HG02642 (cell line): ENCODE results near the gene NCBP3.
A peak's percentile ranks its signal among the peaks of the same experiment; 100 is the strongest.

Source experiments
- ATAC-seq: cut with Tn5 transposase; IDR thresholded peaks from one replicate; pipeline ENCODE4 v1.9.1; 2021; ENCODE audit warnings: mild to moderate bottlenecking; ENCODE audit not compliant: unreplicated experiment, poor library complexity

Gene NCBP3

DNA sequence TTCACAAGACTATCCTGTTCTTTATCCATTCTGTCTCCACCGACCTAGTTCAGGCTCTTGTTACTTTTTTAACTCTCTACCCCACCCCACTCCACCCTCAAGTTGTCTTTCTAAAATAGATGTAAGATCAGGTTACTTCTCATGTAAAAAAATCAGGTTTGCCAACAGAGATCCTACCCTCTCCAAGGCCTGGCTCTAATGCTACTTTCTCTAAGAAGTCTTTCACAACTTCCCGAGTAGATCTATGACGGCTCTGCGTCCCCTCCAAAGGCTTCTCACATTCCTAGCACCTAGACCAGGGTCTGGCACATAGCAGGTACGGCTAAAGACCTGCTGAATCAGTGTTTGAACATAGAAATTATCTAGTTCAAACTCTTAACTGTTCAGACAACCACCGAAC, 30.9 kb downstream of the NCBP3 start:
- no peak for ATAC-seq

DNA sequence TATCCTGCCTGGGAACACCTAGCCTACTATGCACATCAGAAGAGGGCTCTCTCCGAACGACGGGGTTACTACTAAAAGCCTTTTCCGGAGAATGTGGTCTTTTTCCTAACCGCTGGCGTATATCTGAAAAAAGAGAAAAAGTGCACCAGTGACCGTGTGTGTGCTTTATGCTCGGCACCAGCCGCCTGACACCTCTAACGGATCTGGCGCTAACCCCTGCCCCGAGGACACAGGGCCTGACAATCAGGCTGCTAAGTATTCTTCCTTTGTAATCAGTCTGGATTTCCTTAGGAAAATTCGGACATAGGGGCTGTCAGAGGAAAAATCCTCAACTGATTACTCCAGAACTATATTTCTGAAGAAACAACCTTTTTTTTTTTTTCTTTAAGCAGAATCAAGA, 31.7 kb downstream of the NCBP3 start:
- no peak for ATAC-seq

DNA sequence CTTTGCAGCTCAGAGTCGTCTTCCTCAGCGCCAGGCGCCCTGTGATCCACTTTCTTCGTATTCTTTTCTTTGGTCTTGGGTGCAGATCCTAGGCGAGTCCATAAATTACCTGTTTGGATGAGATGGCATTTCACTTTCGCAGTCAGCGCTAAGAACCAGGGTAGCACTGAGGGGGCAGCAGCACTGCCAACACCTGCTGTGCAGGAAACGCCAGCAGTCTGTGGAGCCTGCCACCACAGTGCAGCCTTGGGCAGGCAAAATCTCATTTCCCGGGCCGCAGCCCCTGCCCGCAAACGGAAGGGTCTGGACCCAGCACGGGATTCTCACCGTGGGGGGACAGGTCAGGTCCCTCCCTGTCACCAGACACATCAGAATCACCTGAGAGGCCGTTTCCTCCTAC, 32.9 kb downstream of the NCBP3 start:
- no peak for ATAC-seq

DNA sequence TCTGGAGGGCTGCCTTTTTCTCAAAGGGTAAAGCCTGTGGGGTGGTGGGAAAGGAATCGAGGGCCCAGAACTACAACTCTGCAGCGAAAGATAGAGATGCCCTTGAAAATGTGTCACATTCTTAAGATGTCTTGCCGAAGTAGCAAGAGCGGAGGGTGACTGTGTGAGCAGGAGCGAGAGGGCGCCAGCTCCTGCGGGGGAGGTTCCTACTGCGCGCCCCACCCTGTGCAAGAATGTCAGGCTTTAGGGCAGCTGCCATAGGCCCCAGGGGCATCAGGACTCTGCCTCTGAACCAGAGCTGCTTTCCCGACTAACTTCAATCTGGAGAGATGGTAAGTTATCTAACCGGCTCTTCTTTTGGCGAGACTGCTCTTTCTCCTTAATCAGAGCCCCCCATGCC, 33.3 kb downstream of the NCBP3 start:
- no peak for ATAC-seq

DNA sequence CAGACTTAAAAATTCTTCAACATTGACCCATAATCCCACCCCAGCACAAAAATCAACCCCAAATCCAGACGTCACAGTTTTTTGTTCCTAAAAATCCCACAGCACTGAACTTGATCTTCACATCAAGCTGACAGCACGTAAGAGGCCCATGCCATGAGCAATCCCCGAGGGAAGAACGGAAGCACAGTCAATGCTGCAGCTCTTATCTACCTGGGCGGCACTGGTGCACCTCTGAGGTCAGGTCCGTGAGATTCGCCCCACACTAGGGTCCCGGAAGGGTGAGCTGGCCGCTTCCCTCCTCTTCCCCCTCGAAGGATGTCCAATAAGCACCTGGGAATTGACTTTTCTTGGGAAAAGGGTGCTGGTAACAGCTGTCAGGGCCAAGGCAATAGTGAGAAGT, 33.8 kb downstream of the NCBP3 start:
- ATAC-seq = no peak

DNA sequence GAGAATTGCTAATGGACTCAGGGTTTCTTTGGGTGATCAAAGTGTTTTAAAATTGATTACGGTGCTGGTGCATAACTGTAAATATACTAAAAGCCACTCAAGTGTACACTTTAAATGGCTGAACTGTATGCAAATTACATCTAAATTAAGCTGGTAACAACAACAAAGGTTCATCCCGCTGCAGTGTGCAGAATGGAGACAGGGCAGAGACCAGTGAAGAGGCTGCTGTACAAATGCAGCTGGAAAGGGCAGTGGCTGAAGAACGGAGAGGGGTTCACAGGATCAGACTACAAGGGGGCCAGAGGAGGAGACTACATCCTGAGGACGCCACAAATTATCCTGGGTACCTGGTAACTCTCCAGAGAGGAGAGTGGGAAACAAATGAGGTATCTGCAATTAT, 36.0 kb downstream of the NCBP3 start:
- no peak for ATAC-seq

DNA sequence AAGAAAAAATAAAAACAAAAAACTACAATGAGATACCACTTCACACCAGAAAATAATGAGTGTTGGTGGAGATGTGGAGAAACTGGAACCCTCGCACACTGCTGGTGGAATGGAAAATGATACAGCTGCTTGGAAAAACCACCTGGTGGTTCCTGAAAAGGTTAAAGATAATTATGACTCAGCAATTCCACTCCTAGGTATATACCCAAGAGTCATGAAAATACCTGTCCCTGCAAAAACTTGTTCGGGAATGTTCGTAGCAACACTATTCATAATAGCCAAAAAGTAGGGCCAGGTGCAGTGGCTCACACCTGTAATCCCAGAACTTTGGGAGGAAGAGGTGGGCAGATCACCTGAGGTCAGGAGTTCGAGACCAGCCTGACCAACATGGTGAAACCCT, 36.9 kb downstream of the NCBP3 start:
- ATAC-seq = no peak

DNA sequence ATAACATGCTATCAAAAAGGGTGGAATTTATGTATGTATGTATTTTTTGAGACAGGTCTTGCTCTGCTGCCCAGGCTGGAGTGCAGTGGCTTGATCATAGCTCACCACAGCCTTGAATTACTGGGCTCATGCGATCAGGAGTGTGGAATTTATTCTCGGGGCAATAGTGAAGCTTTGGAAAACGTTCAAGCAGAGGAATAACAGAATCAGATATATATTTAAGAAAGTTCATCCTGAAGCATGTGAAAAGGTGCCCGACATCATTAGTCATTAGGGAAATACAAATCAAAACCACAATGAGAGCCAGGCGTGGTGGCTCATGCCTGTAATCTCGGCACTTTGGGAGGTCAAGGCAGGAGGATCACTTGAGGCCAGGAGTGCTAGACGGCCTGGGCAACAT, 37.3 kb downstream of the NCBP3 start:
- ATAC-seq = no peak

DNA sequence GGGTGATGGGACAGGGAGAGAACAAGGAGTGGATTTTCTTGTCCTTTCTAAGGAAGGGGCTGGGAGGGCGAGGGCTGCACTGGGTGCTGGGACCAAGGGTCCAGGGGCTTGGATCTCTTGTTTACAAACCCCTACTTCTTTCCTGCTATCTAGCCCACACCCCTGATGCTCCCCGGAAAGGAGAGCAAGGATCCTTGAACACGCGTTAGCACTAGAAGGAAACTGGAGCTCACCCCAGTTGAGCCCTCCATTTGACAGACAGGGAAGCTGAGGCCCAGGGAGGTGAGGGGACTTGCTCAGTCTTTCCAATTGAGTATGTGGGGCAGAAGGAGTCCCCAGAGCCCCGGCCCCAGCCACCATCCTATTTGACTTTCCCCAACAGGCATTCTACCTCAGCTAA, 40.5 kb downstream of the NCBP3 start:
- ATAC-seq = no peak

DNA sequence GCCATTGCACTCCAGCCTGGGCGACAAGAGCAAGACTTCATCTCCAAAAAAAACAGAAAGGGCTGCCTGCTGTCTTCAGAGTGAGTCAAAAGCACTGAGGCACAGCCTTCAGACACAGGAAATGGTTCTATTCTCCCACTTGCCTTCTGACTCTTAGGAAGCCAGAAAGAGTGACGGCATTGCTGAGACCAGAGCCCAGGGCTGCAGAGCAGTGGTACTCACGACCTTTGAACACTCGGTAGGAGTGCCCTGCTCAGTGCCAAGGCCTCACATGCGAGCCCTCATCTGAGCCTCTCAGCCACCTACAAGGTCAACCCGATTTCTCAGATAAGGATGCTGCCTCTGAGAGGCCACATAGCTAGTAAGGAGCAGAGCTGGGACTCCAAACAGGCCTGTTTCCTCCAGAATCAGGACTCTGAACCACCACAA, 41.5 kb downstream of the NCBP3 start:
- peak; percentile 64 for ATAC-seq

DNA sequence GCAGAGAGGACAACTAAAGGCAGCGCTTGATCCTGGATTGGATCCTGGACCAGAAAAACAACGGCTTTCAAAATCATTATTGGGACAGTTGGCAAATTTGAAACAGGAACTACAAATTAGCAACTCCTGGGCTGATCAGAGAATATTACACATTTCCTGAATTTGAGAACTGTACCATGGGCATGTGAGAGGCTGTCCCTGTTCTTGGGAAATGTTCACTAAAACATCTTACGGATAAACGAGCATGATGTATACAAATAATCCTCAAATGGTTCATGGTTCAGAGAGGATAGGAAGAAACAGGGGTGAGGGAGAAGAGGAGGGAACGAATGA, 42.8 kb downstream of the NCBP3 start:
- no peak for ATAC-seq

DNA sequence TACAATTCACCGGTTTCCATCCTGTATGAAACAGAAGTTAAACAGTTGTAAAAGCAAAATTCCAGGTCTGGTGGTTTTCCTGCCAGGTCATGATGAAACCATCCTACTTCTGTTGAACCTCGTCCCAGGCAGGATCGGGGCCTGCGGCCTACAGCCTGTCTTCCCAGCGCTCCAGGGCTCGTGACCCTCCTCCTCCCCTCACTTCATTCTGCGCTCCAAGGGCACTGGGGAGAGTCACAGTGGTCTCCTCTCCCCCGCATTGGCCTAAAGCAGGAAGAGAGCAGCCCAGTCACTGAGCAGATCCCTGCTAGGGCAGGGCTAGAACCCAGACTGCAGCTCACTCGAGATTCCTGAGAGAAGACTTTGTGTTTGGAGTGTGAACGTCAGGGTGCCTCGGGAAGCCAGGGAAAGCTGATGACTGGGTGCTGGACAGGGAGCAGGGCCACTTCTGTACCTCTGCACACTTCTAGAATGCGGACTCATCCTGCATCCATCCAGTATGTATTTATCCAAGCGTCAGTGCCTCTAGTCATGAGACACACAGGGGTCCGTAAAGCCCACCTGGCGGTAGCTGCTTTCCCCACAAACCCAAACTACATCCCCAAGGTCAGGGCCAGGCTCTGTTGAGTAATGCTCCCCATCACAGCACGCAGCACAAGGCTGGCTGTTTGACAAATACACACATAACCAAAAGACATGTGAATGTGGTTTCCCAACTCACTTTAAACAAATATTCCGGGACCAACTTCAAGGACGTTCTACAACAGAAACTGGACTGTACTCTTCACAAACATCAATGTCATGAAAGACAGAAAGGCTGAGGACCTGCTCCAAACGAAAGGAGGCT, 43.4 kb downstream of the NCBP3 start:
- ATAC-seq = no peak

DNA sequence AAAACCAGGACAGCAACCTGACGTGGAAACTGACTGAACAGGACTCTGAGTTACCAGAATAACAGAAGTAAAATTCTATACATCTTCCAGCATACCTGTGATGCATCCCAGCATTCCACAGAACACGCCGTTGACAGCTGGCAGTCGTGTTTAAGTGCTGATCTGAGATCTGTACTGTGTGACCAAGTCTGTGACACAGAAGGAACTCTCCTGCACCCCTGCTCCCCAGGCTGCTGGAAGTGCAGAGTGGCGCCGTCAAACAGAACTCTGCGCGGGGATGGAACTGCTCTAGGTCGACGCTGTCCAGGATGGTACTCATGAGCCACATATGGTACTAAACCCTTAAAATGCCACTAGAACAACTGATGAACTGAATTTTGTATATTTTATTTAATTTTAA, 44.3 kb downstream of the NCBP3 start:
- no peak for ATAC-seq

DNA sequence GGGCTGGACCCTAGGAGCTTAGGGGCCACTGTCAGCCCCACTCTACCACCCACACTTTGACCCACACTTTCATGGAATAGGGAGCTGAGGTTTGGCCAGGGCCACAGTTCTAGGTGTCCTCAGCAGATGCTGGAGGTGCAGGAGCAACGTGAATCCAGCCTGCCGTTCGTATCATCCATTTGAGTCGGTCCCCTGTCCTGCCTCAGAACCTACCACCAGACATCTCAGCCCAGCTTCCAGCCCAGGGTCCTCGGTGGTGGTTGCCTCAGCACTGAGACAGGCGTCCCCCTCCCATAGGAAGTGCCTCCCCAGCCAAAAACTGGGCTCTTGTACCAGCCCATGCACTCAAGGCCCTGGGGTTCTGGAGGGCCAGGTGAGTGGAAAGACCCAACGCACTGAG, 44.7 kb downstream of the NCBP3 start:
- ATAC-seq = no peak

DNA sequence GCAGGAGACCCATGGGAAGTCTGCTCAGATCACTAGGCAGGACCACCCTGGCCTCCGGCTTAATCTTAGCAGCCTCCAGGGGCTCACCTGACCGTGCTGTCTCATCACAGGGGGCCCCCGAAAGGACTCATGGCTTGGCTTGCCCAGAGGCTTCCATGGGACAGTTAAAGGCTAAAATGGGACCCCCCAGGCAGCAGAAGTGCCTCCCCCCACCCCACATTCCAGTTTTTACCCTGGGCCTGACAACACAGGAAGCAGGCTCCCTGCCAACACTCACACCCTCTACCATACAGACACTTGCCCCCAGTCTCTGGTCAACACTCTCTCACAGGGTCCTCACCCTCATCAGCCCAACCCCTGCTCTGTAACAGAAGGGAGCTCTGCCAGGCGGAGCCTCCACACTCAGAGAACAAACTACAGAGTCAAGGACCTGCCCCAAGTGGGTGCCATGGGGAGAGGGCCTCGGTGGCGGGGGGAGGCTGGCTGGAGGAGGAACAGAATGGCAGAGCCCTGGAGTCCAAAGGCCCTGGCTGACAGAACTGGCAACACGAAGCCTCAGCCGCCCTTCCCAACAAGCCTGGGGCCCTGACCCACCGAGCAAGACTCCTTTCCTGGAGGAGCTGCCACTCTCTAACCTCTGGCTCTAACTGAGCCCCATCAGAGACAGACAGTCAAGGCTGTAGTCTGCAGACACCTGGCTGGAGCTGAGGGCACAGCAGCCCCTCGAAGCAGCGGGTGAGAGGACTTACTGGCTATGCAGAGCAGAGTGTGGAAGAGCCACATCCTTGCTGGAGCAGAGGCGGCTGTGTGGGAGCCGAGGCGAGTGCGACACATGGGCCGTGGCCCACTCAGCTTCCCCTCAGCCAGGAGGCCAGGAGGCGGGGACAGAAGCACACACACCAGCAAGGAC, 45.4 kb downstream of the NCBP3 start, which contains the start of gene ITGAE:
Gene ITGAE (minus strand): TSS at position 827 of the 910 bp plus-strand sequence. CDS start 44 bp downstream, at position 783.
- ATAC-seq = no peak

DNA sequence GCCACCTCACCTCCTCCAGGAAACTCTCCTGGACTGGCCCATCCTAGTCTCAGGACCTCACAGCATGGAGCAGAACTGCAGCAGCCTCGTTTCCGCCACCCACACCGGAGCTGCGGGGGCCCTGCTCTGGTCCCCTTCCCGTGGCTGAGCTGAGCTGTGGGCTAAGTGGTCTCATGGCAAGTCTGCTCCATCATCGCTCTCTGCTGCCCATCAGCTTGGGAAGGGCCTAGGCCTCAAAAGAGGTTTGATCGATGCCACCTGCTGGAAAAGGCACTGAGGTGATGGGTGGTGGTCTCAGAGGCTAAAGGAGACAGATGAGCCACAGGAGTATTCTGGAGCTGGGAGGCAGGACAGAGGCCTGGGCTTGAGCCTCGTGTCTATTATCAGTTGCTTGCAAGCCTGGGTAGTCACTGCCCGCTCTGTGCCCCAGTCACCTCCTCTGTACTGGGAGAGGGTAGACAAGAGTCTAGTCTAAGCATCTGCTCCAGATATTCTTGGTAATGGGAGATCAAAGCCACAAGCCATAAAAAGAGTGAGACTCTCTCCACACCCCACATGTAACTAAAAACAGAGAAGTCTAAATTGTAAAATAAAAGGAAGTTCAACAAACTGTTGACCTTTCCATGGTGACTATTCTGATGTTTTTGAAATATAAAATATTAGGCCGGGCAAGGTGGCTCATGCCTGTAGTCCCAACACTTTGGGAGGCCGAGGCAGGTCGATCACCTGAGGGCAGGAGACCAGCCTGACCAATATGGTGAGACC, 46.7 kb downstream of the NCBP3 start:
- ATAC-seq = no peak

DNA sequence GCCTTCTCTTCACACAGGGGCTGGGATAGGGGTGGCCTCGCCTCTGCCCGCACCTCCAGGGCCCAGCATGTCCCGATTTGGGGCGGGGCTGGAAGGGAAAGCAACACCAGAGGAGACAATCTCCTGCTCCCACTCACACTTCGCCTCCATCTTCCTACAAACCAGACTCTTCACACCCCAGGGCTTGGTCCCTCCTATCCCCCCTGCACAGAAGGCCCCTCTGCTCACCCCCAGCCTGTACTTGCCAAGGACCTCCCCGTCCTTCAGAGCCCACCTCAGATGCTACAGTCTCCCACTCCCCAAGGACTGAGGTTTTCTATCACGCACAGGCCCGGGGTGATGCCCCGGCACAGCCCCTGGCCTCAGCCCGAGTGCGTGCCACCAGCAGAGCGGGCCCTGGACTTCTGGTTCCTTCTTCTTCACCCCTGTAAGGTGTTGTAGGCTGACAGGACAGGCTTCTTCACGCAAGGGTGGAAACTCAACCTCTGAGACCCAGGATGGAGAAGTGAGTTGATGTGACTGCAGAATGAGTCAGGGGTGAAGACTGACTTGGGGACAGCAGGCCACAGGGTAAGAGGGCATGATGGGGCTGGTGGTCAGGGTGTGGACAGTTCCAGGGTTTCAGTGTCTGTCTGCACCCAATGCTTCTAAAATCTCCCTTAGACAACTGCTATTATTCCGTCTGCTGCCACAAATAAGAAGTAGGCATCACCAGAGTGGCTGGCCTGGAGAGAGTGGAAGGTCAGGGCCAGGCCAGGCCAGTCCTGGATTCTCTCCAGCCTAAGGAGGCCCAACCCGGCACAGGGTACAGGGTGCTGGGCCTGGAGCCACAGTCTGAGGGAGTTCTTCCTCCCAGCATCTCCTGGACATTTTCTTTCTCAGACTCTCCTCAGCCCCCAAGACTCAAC, 47.5 kb downstream of the NCBP3 start:
- ATAC-seq = no peak

DNA sequence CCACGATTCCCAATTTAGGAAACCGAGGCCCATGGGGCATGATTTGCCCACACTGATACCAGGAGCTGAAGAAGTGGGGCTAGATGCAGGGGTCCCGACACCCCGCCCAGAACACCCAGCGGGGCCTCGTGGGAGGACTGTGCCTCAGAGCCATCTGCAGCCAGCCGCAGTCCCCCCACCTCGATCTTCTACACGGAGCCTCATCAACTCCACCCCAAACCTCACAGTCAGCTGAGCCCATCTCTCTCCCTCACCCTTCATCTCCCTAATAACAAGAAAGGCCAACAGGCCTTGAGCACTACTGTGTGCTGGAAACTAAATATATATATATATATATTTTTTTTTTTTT, 49.2 kb downstream of the NCBP3 start:
- peak; percentile 22 for ATAC-seq

DNA sequence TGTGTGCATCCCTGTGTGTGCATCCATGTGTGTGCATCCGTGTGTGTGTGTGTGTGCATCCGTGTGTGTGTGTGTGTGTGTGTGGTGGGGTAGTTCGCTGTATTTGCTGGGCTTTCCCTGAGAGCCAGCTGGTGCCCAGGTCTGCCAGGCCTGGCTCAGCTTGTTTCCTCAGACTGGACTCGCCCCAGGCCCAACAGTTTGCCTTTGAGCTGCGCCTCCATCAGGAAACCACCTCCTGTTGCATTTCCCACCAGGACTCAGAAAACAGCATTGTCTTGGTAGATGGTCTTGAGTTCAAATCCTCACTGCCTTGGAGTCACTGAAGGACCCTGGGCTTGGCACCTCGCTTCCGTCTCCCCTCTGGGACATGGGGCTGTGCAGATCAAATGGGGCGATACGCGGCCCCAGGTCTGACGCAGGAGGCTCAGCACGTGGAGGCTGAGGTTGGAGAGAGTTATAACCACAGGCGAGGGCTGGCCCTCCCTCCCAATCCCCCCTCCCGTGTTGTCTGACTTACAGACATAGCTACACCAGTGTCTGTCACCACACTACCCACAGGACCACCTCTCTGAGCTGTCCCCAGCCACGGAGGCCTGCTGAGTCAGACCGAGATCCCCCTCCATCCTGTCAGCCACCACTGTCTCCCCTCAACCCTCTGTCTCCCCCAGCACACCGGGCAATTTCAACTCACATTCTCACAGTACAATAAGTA, 49.8 kb downstream of the NCBP3 start:
- peak; percentile 68 for ATAC-seq
